Keratinocyte (primary cell): ENCODE data around the gene BCAS3.

ENCODE experiments used
- EZH2 ChIP-seq: IDR thresholded peaks from one replicate; pipeline ENCODE4 v1.6.1; 2012; ENCODE audit warnings: inconsistent platforms, mild to moderate bottlenecking, low read length, moderate library complexity
- TF ChIP-seq, protein P1 (sequence below), 3 experiments: IDR thresholded peaks in 1 of 3; conservative IDR thresholded peaks in 1 of 3; optimal IDR thresholded peaks in 1 of 3; 2 replicates in 2 of 3; 3 replicates in 1 of 3; pipeline versions ENCODE3 to v1.5.1; 2011; ENCODE audit warnings: low read length in 3 of 3, mild to moderate bottlenecking in 3 of 3, moderate library complexity in 2 of 3, control low read depth in 1 of 3, inconsistent platforms in 1 of 3; ENCODE audit not compliant: insufficient read depth in 2 of 3; ENCODE audit errors: extremely low read depth in 1 of 3

DNA sequence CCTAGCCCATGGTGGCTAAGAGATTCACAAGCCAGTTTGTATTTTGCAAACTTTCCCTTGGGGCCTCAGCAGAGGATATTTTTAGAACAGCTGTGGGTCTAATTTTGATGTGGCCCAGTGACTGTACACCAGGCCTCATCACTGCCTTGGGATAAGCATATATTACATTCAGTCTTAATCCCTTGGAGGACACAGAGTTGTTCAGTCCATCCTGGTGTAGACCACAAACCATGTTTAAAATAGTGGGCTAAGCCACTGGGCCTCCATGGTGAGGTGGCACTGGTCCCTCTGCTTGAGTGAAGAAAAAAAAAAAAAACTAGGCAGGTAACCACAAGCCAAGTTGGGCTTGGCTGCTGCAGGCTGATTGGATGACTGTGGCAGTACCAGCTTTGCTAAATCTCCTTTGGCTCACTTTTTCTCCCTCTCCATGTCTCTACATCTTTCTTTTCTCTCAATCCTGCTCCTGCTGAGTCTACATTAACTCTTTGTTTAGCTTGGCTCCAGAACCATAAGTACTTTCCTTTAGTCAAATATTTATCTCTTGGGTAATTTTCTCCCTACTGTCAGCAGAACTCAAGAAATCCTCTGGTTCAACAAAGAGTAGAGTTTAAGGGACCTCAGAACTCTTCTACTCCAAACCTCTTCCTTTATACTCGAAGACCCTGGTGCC lies 602.0 kb downstream of the BCAS3 start:
- TF ChIP-seq, protein P1, sequence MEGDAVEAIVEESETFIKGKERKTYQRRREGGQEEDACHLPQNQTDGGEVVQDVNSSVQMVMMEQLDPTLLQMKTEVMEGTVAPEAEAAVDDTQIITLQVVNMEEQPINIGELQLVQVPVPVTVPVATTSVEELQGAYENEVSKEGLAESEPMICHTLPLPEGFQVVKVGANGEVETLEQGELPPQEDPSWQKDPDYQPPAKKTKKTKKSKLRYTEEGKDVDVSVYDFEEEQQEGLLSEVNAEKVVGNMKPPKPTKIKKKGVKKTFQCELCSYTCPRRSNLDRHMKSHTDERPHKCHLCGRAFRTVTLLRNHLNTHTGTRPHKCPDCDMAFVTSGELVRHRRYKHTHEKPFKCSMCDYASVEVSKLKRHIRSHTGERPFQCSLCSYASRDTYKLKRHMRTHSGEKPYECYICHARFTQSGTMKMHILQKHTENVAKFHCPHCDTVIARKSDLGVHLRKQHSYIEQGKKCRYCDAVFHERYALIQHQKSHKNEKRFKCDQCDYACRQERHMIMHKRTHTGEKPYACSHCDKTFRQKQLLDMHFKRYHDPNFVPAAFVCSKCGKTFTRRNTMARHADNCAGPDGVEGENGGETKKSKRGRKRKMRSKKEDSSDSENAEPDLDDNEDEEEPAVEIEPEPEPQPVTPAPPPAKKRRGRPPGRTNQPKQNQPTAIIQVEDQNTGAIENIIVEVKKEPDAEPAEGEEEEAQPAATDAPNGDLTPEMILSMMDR (optimal IDR thresholded peaks at IDR 0.05 in 1 of 3, IDR thresholded peaks at IDR 0.05 in 1 of 3, conservative IDR thresholded peaks at IDR 0.05 in 1 of 3; ENCODE audit: extremely low read depth in 1 of 3, insufficient read depth in 2 of 3, low read length in 3 of 3): no peak
- TF ChIP-seq EZH2: no peak
